Esophagus muscularis mucosa (tissue), 4 donors: Measurements from ENCODE around the gene GPR34.

ENCODE experiments used
- EP300 ChIP-seq: sonication (generic); formaldehyde crosslinking; IDR thresholded peaks from one replicate; pipeline ENCODE4 v1.6.1; 2017; ENCODE audit warnings: antibody characterized with exemption
- POLR2AphosphoS5 ChIP-seq, 2 donors: sonication (generic); formaldehyde crosslinking; IDR thresholded peaks; one replicate each; pipeline ENCODE4 v1.6.1; 2017; ENCODE audit warnings: antibody characterized with exemption in 2 of 2
- TF ChIP-seq, protein P1 (sequence below), 3 experiments: fragments of 200-600 bp in 2 of 3; fragments of 450-650 bp in 1 of 3; sonication (generic) in 2 of 3; IDR thresholded peaks; one replicate each; pipeline ENCODE4 v1.5.1; 2017 to 2019; ENCODE audit warnings: antibody characterized with exemption in 3 of 3, mild to moderate bottlenecking in 2 of 3, moderate library complexity in 1 of 3

GRCh38 chrX:41653125-41653524 is 35.6 kb upstream of the GPR34 start:
- TF ChIP-seq, protein P1, sequence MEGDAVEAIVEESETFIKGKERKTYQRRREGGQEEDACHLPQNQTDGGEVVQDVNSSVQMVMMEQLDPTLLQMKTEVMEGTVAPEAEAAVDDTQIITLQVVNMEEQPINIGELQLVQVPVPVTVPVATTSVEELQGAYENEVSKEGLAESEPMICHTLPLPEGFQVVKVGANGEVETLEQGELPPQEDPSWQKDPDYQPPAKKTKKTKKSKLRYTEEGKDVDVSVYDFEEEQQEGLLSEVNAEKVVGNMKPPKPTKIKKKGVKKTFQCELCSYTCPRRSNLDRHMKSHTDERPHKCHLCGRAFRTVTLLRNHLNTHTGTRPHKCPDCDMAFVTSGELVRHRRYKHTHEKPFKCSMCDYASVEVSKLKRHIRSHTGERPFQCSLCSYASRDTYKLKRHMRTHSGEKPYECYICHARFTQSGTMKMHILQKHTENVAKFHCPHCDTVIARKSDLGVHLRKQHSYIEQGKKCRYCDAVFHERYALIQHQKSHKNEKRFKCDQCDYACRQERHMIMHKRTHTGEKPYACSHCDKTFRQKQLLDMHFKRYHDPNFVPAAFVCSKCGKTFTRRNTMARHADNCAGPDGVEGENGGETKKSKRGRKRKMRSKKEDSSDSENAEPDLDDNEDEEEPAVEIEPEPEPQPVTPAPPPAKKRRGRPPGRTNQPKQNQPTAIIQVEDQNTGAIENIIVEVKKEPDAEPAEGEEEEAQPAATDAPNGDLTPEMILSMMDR (IDR thresholded peaks at IDR 0.05), result no peak
- no peak for TF ChIP-seq EP300
- no peak for TF ChIP-seq POLR2AphosphoS5 (IDR thresholded peaks at IDR 0.05)
